ENCODE data around the gene RAB42.
"Not testable (repeated sequence)": the region's sequence is repeated elsewhere in the genome, so short reads cannot be mapped to it uniquely, and the experiment has no call there.

The RAB42 gene, protein sequence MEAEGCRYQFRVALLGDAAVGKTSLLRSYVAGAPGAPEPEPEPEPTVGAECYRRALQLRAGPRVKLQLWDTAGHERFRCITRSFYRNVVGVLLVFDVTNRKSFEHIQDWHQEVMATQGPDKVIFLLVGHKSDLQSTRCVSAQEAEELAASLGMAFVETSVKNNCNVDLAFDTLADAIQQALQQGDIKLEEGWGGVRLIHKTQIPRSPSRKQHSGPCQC

DNA sequence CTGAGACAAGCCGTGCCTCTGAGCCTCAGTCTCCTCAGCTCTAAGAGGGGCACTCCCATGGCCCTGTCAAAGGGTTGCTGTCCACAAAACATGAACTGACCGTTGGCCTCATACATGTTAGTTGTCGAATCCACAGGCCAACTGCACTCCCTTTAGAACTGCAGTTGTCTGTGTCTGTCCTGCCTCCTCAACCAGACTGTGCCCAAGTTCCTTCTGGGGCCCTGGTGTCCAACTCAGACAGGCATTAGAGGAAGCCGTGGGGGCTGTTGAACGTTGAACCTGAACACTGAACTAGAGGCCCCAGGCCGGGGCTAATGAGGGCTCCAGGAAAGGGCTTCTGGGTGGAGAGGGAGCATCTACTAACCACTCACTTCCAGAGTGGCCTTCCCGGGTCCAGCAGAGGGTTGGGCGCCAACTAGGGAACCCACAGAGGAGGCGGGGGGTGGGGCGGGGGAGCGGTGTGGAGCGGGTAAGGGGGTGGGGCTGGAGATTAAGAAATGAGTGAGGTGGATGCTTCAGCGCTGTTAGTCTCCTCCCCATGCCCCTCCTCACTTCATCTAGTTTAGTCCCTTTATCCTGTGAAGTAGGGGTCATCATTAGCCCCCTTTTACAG, at the start of gene RAB42:
RAB42 (plus strand) TSS at position 558 of the 613 bp plus-strand sequence. CDS start 247 bp downstream, outside the sequence.
- no peak for DNase-seq

DNA sequence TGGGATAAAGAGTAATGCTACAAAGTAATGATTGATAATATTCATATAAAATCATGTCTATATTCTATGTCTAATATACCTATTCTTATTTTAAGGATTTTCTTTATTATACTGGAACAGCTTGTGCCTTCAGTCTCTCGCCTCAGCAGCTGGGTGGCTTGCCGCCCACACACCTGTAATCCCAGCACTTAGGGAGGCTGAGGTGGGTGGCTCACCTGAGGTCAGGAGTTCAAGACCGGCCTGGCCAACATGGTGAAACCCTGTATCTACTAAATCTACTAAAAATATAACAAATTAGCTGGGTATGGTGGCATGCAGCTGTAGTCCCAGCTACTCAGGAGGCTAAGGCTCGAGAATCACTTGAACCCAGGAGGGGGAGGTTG, 46.8 kb upstream of the RAB42 start:
- no peak for DNase-seq

DNA sequence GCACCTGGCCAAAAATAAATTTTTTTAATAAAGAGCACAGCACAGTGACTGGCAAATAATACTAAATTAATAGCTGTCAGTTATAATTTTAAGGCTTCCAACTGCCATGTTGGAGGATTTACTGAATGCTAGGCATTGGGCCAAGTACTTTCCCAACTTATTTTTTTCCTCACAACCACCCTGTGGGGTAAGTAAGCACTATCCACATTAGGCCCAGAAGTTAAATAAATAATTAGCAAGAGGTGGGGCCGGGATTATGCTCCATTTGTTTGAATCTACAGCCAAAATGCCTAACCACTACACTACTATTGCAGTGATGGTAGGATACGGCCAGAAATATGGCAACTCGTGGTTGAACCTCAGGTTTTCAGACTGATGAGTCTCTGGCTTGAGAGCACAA, 43.7 kb upstream of the RAB42 start:
- no peak for DNase-seq

DNA sequence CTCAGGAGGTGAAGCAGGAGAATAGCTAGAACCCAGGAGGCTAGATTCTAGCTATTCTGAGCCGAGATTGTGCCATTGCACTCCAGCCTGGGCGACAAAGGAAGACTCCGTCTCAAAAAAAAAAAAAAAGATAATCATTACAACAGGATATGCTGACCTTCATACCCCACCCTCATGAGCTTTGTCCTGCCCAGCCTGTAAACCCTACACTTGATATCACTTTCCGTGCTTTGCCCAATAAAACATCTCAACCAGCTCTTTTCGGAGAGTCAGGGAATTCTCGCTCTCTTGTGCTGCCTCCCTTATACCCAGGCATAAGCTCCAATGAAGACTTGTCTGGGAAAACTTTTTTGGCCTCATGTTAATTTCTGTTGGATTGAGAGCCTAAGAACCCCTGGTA, 40.7 kb upstream of the RAB42 start:
- no peak for DNase-seq

DNA sequence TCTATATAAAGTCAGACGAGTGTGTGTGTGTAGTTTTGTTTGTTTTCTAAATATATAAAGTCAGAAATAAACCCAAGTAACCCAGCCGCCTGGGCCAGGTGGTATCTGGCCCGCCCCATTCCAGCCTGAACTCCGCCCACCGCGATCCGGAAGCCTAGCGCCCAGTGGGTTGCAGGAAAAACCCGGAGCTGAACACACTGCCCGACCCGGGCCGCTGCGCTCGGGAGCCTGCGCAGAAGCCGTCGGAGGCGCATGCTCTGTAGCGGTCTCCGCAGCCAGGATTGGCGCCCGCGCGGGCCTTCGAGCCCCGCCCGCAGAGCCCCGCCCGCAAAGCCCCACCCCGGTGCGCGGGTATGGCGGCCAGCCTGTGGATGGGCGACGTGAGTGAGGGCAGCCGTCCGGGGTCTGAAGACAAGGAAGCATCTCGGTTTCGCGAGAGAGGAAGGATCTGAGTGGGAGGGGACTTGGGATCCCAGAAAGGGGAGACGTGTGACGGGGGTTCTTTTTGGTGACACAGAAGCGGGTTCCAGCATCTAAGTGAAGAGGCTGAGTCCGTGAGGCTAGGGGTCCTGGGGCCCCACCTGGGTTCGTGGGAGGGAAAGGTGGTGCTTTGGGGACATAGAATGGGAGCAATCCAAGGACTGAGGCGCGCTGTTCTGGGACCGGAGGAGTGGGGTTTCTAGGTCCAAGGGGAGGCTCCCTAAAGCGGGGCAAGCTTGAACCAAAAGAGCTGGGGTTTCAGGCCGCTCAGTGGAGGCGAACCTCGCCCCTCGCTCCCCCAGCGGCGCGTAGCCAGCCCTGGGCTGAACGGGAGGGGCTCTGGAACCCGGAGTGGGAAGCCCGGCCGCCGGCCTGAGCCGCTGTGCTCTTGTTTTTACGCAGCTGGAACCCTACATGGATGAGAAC, 39.1 kb upstream of the RAB42 start, which contains the start of gene TRNAU1AP:
TRNAU1AP (plus strand) TSS at position 328 of the 906 bp plus-strand sequence; CDS start at position 354, 26 bp downstream.
- DNase-seq: peak; percentile 97

DNA sequence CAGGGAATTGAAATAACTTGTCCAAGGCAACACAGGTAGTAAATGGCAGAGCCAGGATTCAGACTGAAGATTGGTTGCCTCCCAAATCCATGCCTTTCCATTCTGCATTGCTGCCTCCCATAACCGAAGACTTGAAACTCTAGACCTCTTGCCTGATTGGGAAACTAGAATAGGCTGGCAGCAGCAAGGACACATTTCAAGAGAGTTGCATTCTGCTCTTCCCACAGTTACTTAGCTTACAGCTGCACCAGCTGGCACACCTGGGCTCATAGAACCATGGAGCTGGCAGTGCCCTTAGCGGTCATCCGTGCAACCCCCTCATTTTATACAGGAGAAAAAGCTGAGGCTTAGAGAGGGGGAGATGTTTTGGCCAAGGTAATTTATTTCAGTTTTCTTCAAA, 31.2 kb upstream of the RAB42 start:
- no peak for DNase-seq

DNA sequence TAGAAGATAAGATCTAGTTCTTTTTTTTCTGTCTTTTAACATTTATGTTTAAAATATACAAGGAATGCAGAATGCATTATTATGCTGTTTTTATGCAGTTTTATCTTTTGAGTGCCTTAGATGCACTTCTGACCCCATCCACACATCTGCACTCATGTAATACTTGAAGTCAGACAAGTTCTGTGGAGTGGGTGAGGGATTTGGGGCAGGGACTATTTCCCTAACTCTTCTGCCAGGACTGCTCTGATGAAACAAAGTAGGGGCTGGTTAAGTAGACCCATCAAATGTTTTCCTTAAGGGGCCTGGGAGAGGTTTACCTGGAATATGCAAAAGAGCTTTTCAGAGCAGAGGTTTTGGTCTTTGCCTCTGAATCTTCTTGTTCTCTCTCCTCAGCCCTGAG, 27.8 kb upstream of the RAB42 start:
- no peak for DNase-seq

DNA sequence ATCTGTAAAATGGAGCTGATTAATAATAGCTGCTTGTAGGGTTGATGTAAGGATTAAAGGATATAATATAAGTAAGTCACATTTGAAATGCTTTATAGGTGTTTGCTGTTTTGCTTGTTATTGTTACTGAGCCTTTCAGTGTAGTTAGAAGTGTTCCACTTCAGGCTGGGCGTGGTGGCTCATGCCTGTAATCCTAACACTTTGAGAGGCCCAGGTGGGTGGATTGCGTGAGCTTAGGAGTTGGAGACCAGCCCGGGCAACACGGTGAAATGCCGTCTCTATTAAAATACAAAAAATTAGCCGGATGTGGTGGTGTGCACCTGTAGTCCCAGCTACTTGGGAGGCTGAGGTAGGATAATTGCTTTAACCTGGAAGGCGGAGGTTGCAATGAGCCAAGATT, 27.0 kb upstream of the RAB42 start:
- no peak for DNase-seq

DNA sequence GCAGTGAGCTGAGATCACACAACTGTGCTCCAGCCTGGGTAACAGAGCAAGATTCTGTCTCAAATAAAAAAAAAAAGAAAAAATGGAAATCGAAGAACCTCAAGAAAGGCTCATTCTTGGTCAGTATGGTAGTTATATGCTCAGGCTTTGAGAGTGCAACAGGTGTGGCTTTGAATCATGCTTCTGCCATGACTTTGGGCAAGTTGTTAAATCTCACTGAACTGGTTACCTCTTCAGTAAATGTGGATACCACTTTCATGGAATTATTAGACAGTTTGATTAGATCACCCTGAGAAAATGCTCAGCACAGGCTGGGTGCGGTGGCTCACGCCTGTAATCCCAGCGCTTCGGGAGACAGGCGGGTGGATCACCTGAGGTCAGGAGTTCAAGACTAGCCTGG, 26.3 kb upstream of the RAB42 start:
- DNase-seq: no peak

DNA sequence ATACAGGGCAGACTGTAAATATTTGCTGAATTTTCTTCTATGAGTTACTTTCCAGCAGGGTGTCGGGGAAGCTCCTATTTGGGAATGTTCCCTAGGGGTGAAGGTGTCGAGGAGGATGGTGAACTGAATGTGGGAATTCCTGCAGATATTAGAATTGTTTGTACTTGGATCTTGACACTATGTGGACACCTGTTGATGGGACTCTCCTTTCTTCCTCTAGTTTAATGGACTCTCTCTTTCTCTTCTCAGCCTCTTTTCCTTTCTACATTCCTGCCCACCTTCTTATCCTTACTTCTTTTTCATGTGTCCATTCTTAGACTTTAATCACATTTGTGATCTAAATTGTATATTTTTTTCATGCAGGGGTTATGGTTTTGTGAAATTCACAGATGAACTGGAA, 25.1 kb upstream of the RAB42 start:
- DNase-seq: no peak

DNA sequence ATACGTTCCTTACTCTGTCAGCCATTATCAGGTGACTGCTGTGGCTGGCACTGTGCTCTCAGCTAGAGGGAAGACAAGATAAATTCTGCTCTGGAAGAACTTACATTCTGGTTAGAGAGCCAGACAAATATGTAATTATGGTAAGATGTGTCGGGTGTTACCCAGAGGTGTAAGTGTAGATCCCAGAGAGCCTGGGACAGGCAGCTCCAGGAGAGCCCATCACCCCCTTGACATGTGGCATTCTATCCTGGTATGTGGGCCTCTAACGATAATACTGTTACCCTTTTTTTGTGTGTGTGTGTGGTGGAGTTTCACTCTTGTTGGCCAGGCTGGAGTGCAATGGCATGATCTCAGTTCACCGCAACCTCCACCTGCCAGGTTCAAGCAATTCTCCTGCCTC, 20.2 kb upstream of the RAB42 start:
- no peak for DNase-seq

DNA sequence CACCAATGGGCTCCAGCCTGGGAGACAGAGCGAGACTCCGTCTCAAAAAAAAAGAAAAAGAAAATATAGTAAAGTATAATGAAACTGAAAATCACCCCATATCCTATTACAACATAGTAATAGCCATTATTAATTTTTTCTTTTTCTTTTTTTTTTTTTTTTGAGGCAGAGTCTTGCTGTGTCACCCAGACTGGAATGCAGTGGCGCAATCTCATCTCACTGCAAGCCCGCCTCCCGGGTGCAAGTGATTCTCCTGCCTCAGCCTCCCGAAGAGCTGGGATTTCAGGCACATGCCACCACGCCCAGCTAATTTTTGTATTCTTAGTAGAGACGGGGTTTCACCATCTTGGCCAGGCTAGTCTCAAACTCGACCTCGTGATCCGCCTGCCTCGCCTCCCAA, 19.2 kb upstream of the RAB42 start:
- not testable (repeated sequence) for DNase-seq

DNA sequence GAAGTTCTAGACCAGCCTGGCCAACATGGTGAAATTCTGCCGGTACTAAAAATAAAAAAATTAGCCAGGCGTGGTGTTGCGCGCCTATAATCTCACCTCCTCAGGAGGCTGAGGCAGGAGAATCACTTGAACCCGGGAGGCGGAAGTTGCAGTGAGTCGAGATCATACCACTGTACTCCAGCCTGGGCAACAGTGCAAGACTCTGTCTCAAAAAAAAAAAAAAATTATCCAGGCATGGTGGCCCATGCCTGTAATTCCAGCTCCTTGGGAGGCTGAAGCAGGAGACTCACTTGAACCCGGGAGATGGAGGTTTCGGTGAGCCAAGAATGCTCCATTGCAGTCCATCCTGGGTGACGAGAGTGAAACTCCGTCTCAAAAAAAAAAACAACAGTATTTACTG, 18.5 kb upstream of the RAB42 start:
- no peak for DNase-seq

DNA sequence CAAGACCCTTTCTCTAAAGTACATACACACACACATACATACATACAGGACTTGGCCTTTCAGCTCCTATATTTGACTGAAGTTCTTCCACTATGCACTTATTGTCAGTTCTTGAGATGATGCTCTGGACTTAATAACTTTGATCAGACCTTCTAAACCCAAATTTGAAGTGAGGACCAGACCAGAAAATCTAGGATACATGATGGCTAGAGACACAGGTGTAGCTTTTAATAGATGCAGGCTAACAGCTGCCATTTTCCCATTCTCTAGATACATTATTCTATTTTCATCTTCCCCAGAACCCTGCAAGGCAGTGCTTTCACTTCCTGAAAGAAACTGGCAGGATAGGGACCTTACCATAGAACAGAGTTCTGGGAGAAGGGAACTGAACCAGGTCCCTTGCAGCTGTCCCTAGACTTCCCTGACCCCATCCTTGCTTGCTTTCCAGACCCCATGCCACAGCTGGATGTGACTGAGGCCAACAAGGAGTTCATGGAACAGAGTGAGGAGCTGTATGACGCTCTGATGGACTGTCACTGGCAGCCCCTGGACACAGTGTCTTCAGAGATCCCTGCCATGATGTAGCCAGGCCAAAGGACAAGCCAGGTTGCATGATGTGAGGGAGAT, 14.9 kb upstream of the RAB42 start:
- no peak for DNase-seq

DNA sequence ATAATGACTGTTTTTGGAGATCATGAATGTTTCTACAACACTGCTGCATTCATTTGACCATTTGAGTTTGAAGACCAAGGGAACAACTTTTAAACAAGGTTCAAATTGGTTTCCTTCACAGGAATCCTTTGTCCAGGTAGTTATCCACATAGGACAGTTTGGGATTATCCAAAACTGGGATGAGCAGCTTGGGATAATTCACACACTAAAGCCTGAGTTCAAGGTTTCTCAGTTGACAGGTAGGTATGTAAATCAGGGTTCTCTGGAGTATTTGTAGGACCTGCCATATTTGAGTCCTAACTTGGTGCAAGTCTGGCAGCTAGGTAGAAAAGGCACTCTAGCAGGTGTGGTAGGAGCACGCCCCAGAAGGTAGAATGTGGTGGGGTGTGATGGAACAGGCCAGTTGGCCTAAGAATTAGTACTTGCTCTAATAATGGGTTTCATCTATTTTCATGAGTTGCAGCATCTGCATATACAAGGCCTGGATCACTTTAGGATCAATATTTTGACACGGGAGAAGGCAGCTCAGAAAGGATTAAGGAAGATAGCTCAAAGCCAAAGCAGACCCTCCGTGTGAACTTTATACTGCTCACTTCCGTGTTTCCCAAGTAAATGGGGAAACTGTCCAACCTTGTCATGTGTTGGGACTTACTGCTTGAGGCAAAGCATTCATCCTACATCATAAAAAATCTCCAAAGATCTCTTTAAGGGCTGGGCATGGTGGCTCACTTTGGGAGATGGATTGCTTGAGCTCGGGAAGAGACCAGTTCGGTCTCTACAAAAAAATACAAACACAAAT, 14.1 kb upstream of the RAB42 start:
- DNase-seq: no peak

DNA sequence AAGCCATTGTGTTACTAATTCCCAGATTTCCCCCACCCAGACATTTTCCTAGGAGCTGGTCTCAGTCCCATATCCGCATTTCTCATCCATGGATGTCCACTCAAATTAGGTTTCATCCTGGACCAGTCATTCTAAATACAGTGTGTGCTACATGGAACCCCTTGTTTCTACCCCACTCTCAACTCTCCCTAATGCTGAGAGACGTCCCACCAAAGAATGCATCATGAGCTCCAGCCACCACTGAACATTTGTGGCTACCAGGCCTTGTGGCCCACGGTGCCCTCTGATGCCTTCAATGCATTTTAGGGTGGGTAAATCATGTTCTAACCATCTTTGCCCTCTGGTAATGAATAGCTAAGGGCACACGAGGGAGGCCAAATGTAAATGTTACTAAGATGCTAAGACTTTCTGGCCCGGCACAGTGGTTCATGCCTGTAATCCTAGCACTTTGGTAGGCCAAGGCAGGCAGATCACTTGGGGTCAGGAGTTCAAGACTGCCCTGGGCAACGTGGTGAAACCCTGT, 13.3 kb upstream of the RAB42 start:
- no peak for DNase-seq

DNA sequence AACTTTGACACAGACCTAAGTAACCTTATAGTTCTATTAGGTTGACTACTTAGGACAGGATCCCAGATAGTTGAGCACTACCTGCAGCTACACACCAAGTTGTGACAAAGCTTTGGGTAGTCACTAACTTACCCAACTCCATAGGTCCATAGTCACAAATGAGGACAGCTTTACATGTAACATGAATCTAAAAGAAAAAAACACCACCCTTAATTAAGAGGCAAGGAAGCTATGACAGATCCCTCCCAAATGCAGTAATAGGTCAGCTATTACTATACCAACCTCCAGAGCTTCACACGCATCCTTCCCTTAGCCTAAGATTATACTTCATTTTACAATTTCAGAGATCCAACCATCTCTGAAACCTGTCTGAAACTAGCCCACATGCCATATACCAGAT, 12.7 kb upstream of the RAB42 start:
- DNase-seq: no peak

DNA sequence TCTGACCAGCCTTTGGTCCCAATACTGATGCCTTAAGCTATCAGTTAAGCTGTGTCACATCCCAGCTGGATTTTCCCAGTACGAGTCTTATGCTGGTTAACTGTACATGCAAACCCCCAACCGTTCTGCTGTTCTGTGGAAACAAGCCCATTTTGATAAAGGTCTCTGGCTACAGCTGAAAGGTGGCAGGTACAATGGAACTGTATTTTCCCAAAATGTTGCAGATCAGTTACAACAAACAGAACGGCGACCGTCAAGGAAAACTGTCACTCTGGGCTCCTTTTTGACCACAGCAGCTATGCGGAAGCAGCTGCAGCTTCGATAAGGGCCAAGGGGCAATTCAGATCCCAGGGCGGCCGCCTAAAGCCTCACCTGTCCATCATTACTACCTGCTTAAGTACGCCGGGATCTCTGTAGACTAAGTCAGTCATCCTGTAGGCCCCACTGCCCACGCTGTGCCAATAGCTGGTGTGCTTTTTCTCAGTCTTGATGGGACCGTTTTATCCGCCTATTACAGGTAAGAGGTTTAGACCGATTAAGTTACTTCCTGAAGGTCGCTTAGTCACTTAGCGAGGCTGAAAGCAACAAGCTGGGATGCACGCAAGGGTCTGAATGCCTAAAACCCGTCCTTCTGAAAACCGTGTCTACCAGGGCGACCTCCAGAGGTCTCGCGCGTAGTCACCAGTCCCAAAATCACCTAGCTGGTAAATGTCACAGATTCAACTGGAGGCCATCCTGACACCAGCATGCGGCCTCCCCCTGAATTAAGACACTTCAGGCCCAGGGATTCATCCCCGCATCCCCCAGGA, 11.1 kb upstream of the RAB42 start:
- peak; percentile 56 for DNase-seq

DNA sequence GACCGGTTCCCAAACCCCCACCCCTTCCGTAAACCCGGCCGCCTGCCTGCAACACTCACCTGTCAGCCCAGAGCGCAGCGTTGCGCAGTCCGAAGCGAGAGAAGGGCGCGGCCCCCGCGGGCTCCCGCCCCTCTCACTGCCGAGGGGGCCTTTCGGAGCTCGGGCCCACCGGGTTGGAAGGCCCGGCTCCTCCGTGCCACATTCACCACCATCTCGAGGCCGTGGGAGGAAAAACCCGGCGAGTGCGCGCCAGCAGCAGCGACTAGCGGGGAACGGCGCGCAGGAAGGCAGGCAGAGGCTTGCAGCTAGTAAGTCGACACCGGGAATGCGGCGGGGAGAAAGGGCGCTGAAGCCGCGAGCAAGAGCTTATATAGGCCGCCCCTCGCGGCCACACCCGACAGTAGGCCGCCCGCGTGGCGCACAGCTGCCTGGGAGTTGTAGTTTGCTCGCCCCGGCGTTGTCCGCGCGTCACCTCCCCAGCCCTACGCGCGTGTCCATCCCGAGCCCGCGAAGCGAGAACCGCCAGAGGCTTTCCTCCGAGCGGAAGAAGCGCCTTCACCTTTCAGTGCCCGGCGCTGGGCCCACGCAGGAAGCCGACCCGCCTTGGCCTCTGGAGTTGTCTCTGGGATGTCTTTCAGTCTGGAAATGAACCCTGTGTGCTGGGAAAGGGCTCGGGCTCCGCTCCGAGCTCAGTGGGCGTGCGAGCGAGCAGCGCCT, 10.4 kb upstream of the RAB42 start:
- peak; percentile 90 for DNase-seq

DNA sequence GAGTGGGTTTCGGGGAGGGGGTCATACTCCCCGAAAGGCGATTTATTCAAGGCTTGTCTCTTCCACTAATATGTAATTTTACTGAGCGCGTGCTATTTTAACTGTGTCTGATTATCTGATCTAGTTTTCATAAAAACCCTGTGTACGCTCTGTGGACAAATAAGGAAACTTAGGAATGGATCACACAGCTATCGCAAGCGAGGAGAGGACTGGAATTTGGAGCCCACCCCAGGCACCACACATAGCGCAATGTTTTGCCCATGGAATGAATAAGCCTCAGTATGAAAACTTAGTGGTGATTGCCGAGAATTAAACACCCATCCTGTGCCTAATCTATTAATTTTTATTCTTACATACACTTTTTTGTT, 9.8 kb upstream of the RAB42 start:
- no peak for DNase-seq

All from activated effector memory CD4-positive, alpha-beta T cell treated with Interleukin-2 at 50 U/mL for 16 hours (primary cell).